ENCODE results near the gene PTCSC3. TPM values are rescaled to one million over a fixed set of nuclear protein-coding genes. Genes with fewer than 3 reads are reported as not detected.
"Not testable (repeated sequence)": the region's sequence is repeated elsewhere in the genome, so short reads cannot be mapped to it uniquely, and the experiment has no call there.

Gene PTCSC3
- total RNA-seq, 1 donor from 2014 or later = not detected

GRCh38 chr14:36173161-36173560 is 3.4 kb downstream of the PTCSC3 start:
- DNase-seq (ENCODE audit: low spot score) = no peak

GRCh38 chr14:36171607-36172006 is 4.9 kb downstream of the PTCSC3 start:
- no peak for DNase-seq (ENCODE audit: low spot score)

- DNase-seq (ENCODE audit: low spot score) = no peak
Observed at GRCh38 chr14:36167431-36167830, 9.1 kb downstream of the PTCSC3 start.

GRCh38 chr14:36163451-36163850 is 13.1 kb downstream of the PTCSC3 start:
- no peak for DNase-seq (ENCODE audit: low spot score)

DNA sequence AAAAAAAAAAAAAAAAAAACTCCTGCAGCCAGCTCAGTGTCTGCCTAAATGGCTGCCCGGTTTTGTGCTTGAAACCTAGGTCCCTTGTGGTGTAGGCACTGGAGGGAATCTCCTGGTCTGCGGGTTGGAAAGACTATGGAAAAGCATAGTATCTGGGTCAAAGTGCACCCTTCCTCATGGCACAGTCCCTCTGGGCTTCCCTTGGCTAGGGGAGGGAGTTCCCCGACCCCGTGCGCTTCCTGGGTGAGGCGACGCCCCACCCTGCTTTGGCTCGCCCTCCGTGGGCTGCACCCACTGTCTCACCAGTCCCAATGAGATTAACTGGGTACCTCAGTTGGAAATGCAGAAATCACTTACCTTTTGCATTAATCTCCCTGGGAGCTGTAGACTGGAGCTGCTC is 14.3 kb downstream of the PTCSC3 start:
- no peak for DNase-seq (ENCODE audit: low spot score)

DNA sequence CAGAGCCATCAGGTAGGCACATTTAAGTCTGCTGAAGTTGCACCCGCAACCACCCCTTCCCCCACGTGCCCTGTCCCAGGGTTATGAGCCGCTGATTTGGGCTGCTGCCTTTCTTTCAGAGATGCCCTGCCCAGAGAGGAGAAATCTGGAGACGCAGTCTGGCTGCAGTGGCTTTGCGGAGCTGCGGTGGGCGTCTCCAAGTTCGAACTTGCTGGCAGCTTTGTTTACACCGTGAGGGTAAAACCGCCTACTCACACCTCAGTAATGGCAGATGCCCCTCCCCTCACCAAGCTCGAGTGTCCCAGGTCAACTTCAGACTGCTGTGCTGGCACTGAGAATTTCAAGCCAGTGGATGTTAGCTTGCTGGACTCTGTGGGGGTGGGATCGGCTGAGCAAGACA is 14.7 kb downstream of the PTCSC3 start:
- no peak for DNase-seq (ENCODE audit: low spot score)

DNA sequence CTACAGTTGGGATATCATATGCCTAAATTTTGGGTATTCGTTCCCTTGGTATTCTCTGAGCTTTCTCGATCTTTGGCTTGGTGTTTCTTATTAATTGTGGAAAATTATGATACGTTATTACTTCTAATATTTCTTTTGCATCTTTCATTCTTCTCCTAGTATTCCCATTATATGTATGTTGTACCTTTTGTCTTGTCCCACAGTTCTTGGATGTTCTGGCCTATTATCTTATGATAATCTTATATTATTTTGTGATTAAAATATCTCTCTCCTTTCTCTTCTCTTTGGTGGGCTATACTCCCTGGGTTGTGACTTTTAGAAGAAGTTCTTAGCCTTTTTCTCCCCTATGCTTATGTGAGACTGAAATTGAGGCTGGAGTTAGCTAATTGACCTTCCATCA is 25.2 kb downstream of the PTCSC3 start:
- DNase-seq (ENCODE audit: low spot score) = no peak

- no peak for DNase-seq (ENCODE audit: low spot score)
Observed at GRCh38 chr14:36134038-36134437, 42.5 kb downstream of the PTCSC3 start.

DNA sequence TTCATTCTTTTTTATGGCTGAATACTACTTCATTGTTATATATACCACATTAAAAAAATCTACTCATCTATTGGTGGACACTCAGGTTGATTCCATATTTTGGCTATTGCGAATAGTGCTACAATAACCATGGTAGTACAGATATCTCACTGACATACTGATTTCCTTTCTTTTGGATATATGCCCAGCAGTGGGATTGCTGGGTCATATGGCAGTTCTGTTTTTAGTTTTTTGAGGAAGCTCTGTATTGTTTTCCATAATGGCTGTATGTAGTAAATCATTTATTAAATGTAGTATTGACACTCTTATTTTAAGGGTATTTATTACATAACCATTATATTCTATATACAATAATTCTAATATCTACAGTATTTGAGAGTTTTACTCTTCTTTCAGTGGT is 43.7 kb downstream of the PTCSC3 start:
- no peak for DNase-seq (ENCODE audit: low spot score)

GRCh38 chr14:36130186-36130585 is 46.3 kb downstream of the PTCSC3 start:
- DNase-seq (ENCODE audit: low spot score) = no peak

DNA sequence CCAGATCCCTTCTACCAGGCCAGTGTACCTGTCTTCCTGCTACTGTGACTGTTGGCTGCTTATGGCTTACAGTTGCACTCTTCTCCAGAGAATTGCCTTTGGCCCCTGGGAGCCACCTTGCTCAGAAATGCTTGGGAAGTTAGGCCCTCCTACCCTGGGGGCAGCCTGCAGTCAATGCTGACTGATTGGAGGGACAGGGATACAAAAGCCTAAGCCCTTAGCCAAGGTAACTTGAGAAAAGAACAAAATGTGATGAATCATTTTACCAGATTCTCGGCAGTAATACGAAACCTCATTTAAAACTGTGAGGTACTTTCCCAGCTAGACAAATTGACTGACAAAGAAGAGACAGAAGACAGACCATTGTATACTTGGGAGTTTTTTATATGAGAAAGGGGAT is 47.3 kb downstream of the PTCSC3 start:
- DNase-seq (ENCODE audit: low spot score) = no peak

DNA sequence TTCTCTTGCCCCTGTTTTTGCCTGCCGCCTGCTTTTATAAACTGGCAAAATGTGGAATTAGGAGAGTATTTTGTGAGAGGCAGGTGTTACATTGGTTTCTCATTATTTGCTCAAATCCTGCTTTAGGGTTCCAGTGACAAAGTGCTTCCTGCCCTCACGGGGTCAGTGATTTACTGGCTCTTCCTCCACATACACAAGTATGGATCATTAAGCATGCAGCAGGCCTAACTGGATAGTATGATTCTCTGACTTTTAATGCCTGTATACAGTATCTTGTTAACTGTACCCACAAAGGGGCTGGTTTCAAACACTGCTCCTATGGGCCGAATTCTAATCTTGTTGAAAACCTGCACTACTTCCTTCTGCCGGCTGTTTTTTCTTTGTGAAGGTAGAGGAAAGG is 63.2 kb downstream of the PTCSC3 start:
- DNase-seq (ENCODE audit: low spot score) = no peak

DNA sequence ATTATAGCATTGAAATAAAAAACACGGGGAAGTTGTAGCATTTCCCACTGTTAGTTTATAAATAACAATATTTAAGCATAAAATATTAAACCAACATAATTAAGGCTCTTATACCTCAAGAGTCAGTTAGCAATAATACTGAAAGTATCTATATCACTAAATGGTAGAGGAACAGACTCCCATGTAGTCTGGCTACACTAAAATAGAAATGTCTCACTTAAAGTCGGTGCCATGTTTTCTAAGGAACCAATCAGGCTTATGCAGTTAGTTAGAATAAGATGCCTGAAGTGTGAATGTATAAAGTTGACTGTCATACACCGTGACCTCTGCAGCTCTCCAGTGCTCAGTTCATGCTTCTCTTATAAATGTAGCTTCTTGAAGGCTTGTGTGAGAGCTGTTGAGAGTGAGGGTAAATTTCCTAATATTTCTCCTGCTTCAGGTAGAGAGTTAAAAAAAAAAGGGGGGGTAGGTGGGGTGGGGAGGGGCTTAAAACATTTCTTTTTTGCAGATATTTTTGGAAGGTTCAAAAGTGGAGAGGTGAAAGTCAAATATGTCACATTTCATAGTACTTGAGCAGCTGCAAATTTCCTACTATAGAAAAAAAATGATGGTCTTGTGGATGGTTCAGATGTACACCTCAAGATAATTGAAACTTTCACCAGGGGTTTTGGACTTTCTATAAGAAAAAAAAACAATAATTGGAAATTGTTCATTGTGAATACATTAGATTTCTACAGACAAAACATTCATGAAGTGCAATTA is 64.5 kb downstream of the PTCSC3 start:
- no peak for DNase-seq (ENCODE audit: low spot score)

DNA sequence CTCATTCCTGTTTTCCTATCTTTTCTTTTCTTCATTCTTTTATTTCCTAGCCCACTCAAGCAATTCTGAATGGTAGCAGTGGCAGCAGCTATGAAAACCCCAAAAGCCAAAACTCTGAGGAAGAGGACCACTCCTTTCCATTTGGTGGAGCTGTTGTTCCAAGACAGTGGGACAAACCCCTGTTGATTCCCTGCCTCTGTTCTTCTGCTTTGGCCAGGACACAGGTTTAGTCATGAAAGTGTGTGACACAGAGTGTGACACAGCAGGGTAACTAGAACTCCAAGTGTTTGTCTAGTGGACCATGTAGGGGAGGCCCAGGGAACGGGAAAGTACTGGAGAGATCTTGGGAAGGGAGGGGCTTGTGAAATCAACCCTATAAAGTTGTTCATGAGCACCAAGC is 71.1 kb downstream of the PTCSC3 start:
- DNase-seq (ENCODE audit: low spot score) = no peak

GRCh38 chr14:36104258-36104657 is 72.3 kb downstream of the PTCSC3 start:
- DNase-seq (ENCODE audit: low spot score) = not testable (repeated sequence)

GRCh38 chr14:36099619-36100018 is 76.9 kb downstream of the PTCSC3 start:
- DNase-seq (ENCODE audit: low spot score) = no peak

DNA sequence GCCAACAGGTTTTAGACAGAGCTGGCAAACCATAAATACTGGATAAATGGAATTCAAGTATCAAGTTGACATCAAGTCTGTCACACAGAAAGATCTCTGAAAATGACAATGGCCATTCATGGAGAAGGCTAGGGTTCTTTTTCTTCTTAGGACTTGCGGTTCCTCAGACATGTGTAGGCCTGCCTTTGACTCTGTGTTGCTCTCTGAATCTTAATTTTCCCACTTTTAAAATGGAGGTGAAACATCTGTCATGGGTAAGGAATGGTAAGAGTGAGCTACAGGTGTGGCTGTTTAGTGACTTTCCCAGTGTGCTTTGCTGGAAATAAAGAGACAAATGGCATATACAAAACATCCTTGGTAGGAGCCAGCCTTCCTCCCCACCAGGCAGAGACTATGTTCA is 79.2 kb downstream of the PTCSC3 start:
- DNase-seq (ENCODE audit: low spot score) = no peak

DNA sequence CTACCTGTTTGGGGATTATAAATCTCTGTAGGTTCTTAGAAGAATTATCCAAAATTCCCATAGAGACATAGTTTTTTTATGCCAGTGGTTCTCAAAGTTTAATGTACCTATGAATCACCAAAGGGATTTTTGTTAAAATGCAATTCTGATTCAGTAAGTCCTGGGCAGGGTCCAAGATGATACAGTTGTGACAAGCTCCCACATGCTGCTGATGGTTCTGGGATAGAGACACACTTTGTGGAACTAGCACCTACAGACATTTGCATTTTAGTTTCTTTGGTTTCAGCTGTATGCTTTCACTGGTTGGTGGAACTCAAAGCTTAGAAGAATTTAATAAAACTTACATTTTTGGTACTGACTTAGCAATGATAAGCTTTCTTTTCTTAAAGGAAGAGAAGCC is 80.4 kb downstream of the PTCSC3 start:
- no peak for DNase-seq (ENCODE audit: low spot score)

GRCh38 chr14:36094963-36095362 is 81.6 kb downstream of the PTCSC3 start:
- no peak for DNase-seq (ENCODE audit: low spot score)

DNA sequence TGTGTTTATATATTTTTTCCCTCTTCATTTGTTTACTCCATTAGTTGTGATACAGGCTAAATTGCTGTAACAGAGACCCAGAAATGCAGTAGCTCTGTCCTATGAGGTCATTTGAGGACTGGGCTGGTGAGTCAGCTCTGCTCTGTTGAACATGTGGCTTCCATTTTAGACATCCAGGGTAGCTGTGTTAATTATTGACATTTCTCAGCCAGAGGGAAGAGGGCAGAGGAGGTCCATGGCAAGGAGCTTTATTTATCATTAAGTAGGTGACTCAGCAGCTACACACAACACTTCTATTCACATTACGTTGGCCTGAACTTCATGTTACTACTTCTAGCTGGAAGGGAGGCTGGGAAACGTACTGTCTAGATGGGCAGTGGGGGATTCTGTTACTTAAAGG is 85.4 kb downstream of the PTCSC3 start:
- DNase-seq (ENCODE audit: low spot score) = peak; percentile 73

GRCh38 chr14:36087411-36087810 is 89.1 kb downstream of the PTCSC3 start:
- no peak for DNase-seq (ENCODE audit: low spot score)

GRCh38 chr14:36086629-36087395 is 89.7 kb downstream of the PTCSC3 start:
- no peak for DNase-seq (ENCODE audit: low spot score)

GRCh38 chr14:36085861-36086260 is 90.7 kb downstream of the PTCSC3 start:
- DNase-seq (ENCODE audit: low spot score) = no peak

All from mucosa of gallbladder (tissue), 1 donor.